ENCODE measurements around the gene C12orf50. TPM values are rescaled to one million over a fixed set of nuclear protein-coding genes. Genes with fewer than 3 reads are reported as not detected.

C12orf50 gene
- total and polyA plus RNA-seq, 2 of the 8 experiments (the other 6 are each of a cell fraction or from before 2014, with no cell fraction given) = not detected

- TF ChIP-seq MAFK (IDR thresholded peaks at IDR 0.05; ENCODE audit: low read depth, low read length) (no peak), EP300 (IDR thresholded peaks at IDR 0.05; ENCODE audit: borderline replicate concordance in 1 of 2, low read depth in 2 of 2, low read length in 2 of 2) (no peak), SP2 (IDR thresholded peaks at IDR 0.05; ENCODE audit: low read length) (no peak), RBBP5 (IDR thresholded peaks at IDR 0.05; ENCODE audit: borderline replicate concordance, low read depth, low read length) (no peak)
Observed at GRCh38 chr12:87981495-87981894, 47.7 kb downstream of the C12orf50 start (continued).

Measured in H1 (cell line).